ENCODE results near the gene AGPAT2. TPM values are rescaled to one million over a fixed set of nuclear protein-coding genes. Genes with fewer than 3 reads are reported as not detected.

Gene AGPAT2
- total RNA-seq, 1 experiment from 2014 or later, result 30.4 TPM

GRCh38 chr9:136719195-136719880 is 32.1 kb upstream of the AGPAT2 start:
- no peak overlapping the region for H3K4me3 Mint-ChIP-seq (ENCODE audit: unreplicated experiment)
- POLR2A ChIA-PET, result interaction anchor here (1.2 kb wide), 1 partner anchor 9 kb away, joined by 5 read pairs; no protein-coding TSS in a partner anchor
- peaks cover 15% of the 10 kb centered on the region for H3K4me1 Mint-ChIP-seq (ENCODE audit: insufficient read depth, unreplicated experiment)
- TF ChIP-seq CTCF (IDR thresholded peaks at IDR 0.05; ENCODE audit: unreplicated experiment), result no peak
- CTCF ChIA-PET, result no interaction called here
- DNase-seq (ENCODE audit: unreplicated experiment), result no peak
- BruUV-seq (replicated peaks), result no TSS peak
- H3K36me3 Mint-ChIP-seq (ENCODE audit: insufficient read depth, unreplicated experiment), result peaks cover 41% of the 10 kb centered on the region
- H3K27ac Mint-ChIP-seq (ENCODE audit: low read depth, unreplicated experiment), result no peak overlapping the region
- intact Hi-C loops (cut with micrococcal nuclease), result no loop called here
- no peaks in the 10 kb centered on the region for H3K9me3 Mint-ChIP-seq (ENCODE audit: unreplicated experiment)
- peaks cover 10% of the 10 kb centered on the region for H3K27me3 Mint-ChIP-seq (ENCODE audit: insufficient read depth, unreplicated experiment)

- no TSS peak for BruUV-seq (replicated peaks)
- CTCF ChIA-PET, result interaction anchor here (0.6 to 1.0 kb wide), 2 partner anchors 47 to 311 kb away, joined by 3 read pairs; no protein-coding TSS in a partner anchor
- POLR2A ChIA-PET, result interaction anchor here (1.2 kb wide), 1 partner anchor 10 kb away, joined by 5 read pairs; no protein-coding TSS in a partner anchor
- Mint-ChIP-seq H3K27me3 (ENCODE audit: insufficient read depth, unreplicated experiment) (peaks cover 10% of the 10 kb centered on the region), H3K36me3 (ENCODE audit: insufficient read depth, unreplicated experiment) (peaks cover 33% of the 10 kb centered on the region), H3K9me3 (ENCODE audit: unreplicated experiment) (no peaks in the 10 kb centered on the region), H3K4me1 (ENCODE audit: insufficient read depth, unreplicated experiment) (peaks cover 8% of the 10 kb centered on the region), H3K27ac (ENCODE audit: low read depth, unreplicated experiment) (no peak overlapping the region), H3K4me3 (ENCODE audit: unreplicated experiment) (no peak overlapping the region)
- no peak for TF ChIP-seq CTCF (IDR thresholded peaks at IDR 0.05; ENCODE audit: unreplicated experiment)
- DNase-seq (ENCODE audit: unreplicated experiment), result no peak
- intact Hi-C loops (cut with micrococcal nuclease), result no loop called here
Measured at GRCh38 chr9:136718345-136719194, 31.3 kb upstream of the AGPAT2 start.

- intact Hi-C loops (cut with micrococcal nuclease), result no loop called here
- ChIA-PET CTCF (interaction anchor here (0.6 kb wide), 2 partner anchors 16 to 48 kb away, joined by 3 to 4 read pairs; no protein-coding TSS in a partner anchor), POLR2A (interaction anchor here (0.6 kb wide), 1 partner anchor 22 kb away, joined by 3 read pairs; no protein-coding TSS in a partner anchor)
- TF ChIP-seq CTCF (IDR thresholded peaks at IDR 0.05; ENCODE audit: unreplicated experiment), result no peak
- DNase-seq (ENCODE audit: unreplicated experiment), result no peak
- no TSS peak for BruUV-seq (replicated peaks)
- peaks cover 7% of the 10 kb centered on the region for H3K4me1 Mint-ChIP-seq (ENCODE audit: insufficient read depth, unreplicated experiment)
- peaks cover 21% of the 10 kb centered on the region for H3K36me3 Mint-ChIP-seq (ENCODE audit: insufficient read depth, unreplicated experiment)
- H3K4me3 Mint-ChIP-seq (ENCODE audit: unreplicated experiment), result no peak overlapping the region
- H3K27me3 Mint-ChIP-seq (ENCODE audit: insufficient read depth, unreplicated experiment), result peaks cover 10% of the 10 kb centered on the region
- no peaks in the 10 kb centered on the region for H3K9me3 Mint-ChIP-seq (ENCODE audit: unreplicated experiment)
- H3K27ac Mint-ChIP-seq (ENCODE audit: low read depth, unreplicated experiment), result no peak overlapping the region
Measured at GRCh38 chr9:136717399-136717798, 30.1 kb upstream of the AGPAT2 start.

- Mint-ChIP-seq H3K27me3 (ENCODE audit: insufficient read depth, unreplicated experiment) (peaks cover 10% of the 10 kb centered on the region), H3K36me3 (ENCODE audit: insufficient read depth, unreplicated experiment) (no peaks in the 10 kb centered on the region), H3K27ac (ENCODE audit: low read depth, unreplicated experiment) (no peak overlapping the region), H3K4me3 (ENCODE audit: unreplicated experiment) (no peak overlapping the region), H3K4me1 (ENCODE audit: insufficient read depth, unreplicated experiment) (no peaks in the 10 kb centered on the region), H3K9me3 (ENCODE audit: unreplicated experiment) (no peaks in the 10 kb centered on the region)
- POLR2A ChIA-PET, result interaction anchor here (0.8 to 1.8 kb wide), 2 partner anchors 12 to 13 kb away, joined by 3 to 7 read pairs; no protein-coding TSS in a partner anchor
- no peak for DNase-seq (ENCODE audit: unreplicated experiment)
- CTCF ChIA-PET, result no interaction called here
- intact Hi-C loops (cut with micrococcal nuclease), result no loop called here
- BruUV-seq (replicated peaks), result no TSS peak
- TF ChIP-seq CTCF (IDR thresholded peaks at IDR 0.05; ENCODE audit: unreplicated experiment), result no peak
Measured at GRCh38 chr9:136714893-136715274, 27.6 kb upstream of the AGPAT2 start.

Measured in MCF 10A (cell line).